Calu3 (cell line): Measurements from ENCODE around the gene PEX6. TPM values are rescaled to one million over a fixed set of nuclear protein-coding genes. Genes with fewer than 3 reads are reported as not detected.
A peak's percentile ranks its signal among the peaks of the same experiment; 100 is the strongest.

Experiments used
- BruUV-seq: library from RNA; stranded (reverse); fragments of 400-500 nt; replicated peaks from 2 replicates; lab custom pipeline; 2021; lab: Mats Ljungman, UMichigan
- CTCF ChIA-PET: fragments of 300-600 bp; sonication (Branson Sonifier 250); formaldehyde crosslinking; loops from one replicate; lab custom pipeline; 2022; ENCODE audit warnings: antibody characterized with exemption; lab: Charles Lee
- DNase-seq: peaks from one replicate; pipeline ENCODE4 v3.0.0; 2022
- H3K27ac Mint-ChIP-seq: one replicate; pipeline ENCODE4 v1.8.0; 2022; ENCODE audit warnings: mixed read lengths; ENCODE audit not compliant: unreplicated experiment
- H3K27me3 Mint-ChIP-seq: one replicate; pipeline ENCODE4 v1.8.0; 2022; ENCODE audit warnings: mixed read lengths; ENCODE audit not compliant: unreplicated experiment
- H3K36me3 Mint-ChIP-seq: one replicate; pipeline ENCODE4 v1.8.0; 2022; ENCODE audit warnings: mild to moderate bottlenecking, moderate library complexity, mixed read lengths; ENCODE audit not compliant: insufficient read depth, unreplicated experiment
- H3K4me1 Mint-ChIP-seq: one replicate; pipeline ENCODE4 v1.8.0; 2022; ENCODE audit warnings: mild to moderate bottlenecking, low read depth, mixed read lengths; ENCODE audit not compliant: unreplicated experiment
- H3K4me3 Mint-ChIP-seq: one replicate; pipeline ENCODE4 v1.8.0; 2022; ENCODE audit warnings: mild to moderate bottlenecking, low read depth, moderate library complexity, mixed read lengths; ENCODE audit not compliant: unreplicated experiment
- H3K9me3 Mint-ChIP-seq: one replicate; pipeline ENCODE4 v1.8.0; 2022; ENCODE audit warnings: low read depth, mixed read lengths; ENCODE audit not compliant: unreplicated experiment
- CTCF ChIP-seq: fragments of 200-600 bp; IDR thresholded peaks from one replicate; pipeline ENCODE4 v1.8.0; 2022; ENCODE audit warnings: antibody characterized with exemption; ENCODE audit not compliant: unreplicated experiment
- intact Hi-C: fragments of 100-400 bp; cut with micrococcal nuclease; formaldehyde crosslinking; loops from one replicate; pipeline ENCODE4 v1.10.0; 2022; ENCODE audit not compliant: unreplicated experiment
- total RNA-seq: library from RNA; stranded (reverse); gene quantifications from 2 replicates; pipeline ENCODE4 v1.2.3, GENCODE V29; 2022

Gene PEX6
- total RNA-seq, 1 experiment from 2014 or later: 27.8 TPM

DNA sequence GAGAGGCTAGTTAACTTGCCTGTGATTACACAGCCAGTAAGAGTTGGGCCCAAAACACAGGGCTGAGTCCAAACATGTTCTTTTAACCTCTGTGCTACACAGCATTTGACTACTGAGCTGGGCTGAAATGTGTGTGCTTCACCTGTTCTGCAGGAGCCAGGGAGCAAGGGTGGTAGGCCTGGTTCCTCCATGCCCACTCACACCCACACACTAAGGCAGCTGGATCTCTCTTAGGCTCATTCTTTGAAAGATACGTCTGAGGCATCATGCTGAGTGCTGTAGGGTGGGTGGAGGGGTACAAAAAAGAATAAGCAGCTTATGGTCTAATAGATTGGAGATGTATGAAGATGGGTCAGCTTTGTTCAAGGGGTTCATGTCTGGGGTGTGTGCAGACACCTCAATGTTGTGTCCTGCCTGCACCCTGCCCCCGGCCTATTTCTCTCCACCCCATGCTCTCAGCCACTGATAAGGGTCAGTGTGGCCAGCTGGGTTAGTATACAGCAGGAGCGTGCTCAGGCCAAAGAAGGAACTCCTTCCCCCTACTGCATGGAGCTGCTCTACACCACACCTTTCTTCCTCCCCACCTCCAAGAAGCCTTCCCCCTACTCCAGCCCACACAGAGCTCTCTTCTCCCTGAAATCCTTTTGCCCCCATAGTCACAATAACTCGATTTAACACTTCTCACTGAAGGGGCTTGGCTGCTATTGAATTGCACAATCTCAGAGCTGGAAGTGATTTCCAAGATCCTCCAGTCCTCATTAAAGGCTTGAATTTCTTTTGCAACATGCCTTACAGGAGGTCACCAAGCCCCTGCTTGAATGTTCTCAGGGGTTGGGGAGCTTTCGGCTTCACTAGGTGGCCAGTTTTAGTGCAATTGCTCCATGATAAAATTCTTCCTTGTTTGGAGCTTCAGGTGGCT lies 8.8 kb upstream of the PEX6 start:
- no peak overlapping the region for H3K4me3 Mint-ChIP-seq
- no peaks in the 10 kb centered on the region for H3K9me3 Mint-ChIP-seq
- H3K27me3 Mint-ChIP-seq: no peaks in the 10 kb centered on the region
- peaks cover 33% of the 10 kb centered on the region for H3K36me3 Mint-ChIP-seq
- H3K4me1 Mint-ChIP-seq: peaks cover 36% of the 10 kb centered on the region
- intact Hi-C loops: no loop called here
- H3K27ac Mint-ChIP-seq: no peak overlapping the region
- CTCF ChIA-PET: interaction anchor here (0.6 to 0.9 kb wide), 2 partner anchors 26 to 77 kb away, joined by 3 read pairs; partner anchors contain the start of genes KLHDC3 and MEA1
- BruUV-seq: no TSS peak
- no peak for TF ChIP-seq CTCF
- DNase-seq: no peak

DNA sequence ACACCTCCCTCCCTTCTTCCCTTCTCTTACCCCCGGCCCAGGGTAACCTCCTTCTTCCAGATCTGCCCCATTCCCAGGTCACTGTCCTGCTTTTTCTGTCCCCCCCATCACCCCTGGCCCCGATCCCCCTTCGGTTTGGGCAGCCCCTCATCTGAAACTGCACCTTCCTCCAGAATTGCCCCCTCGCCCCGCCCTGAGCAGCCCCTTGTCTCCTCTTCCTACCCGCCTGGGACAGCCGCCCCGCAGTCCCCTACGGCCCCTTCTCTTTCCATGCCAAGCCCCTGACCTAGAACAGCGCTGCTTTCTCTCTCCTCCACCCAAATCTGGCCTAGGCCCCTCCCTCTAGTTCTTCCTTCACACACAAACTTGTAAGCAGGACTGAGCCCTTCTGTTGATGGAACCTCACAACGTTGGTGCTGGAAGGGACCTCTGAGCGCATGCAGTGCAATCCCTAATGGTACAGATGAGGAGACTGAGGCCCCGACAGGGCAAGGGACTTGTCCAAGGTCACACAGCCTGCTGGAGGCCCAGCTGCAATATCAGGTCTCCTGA lies 6.0 kb upstream of the PEX6 start:
- intact Hi-C loops: loop anchor here (5.0 kb wide), 1 partner anchor 83 kb away; no protein-coding TSS in a partner anchor
- no peak for TF ChIP-seq CTCF
- no TSS peak for BruUV-seq

DNA sequence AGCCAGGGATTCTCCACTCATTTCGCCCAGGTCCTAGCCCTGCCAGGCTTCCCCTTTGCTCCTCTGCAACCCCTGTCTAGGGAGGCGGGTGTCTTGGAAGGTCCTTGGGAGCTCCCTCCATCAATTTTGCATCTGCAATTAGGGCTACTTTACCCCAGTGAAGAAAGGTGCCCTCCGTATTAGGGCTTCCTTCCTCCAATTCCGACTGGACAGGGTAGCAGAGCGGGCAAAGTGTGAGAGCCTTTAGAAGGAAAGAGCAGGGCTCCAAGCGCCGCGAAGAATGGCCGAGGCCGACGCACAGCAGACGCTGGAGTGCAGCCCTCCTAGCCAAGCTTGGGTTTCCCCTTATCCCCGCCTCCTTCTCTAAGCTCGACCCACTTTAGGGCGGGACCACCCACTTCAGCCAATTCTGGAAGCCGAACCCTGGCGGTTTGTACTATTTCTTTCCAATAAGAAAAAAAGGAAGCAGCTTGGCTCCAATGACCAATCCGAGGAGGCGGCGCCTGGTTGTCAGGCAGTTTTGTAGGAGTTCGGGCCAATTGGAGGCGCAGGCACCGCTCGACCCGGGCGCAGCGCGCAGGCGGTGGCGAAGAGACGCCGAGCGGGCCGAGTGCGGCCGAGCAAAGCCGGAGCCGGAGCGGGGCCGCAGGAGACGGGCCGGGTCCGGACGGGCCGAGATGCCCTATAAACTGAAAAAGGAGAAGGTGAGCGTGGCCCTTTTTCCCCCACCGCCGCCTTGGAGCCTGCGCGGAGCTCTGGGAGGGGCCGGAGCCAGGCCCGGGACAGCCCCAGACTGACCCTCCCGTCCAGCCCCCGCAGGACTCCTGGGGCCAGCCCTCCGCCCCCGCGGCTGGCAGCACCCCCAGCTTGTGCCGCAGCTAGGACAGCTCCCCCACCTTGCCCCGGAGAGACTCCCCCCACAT lies 5.3 kb upstream of the PEX6 start, which contains the start of gene PPP2R5D:
PPP2R5D (plus strand) TSS at position 570 of the 923 bp plus-strand sequence; CDS start at position 678, 108 bp downstream.
- TF ChIP-seq CTCF: no peak
- CTCF ChIA-PET: interaction anchor here (0.6 to 1.5 kb wide), 16 partner anchors 10 to 695 kb away, joined by 3 to 6 read pairs (median 4); partner anchors contain the start of genes CNPY3, CUL7 and GNMT
- BruUV-seq: TSS peak; percentile 45
- Mint-ChIP-seq H3K27me3 (no peaks in the 10 kb centered on the region), H3K27ac (peak within 1 kb of the TSS; percentile 24), H3K4me3 (peak within 1 kb of the TSS; percentile 84), H3K4me1 (peaks cover 43% of the 10 kb centered on the region), H3K36me3 (peaks cover 26% of the 10 kb centered on the region), H3K9me3 (no peaks in the 10 kb centered on the region)
- intact Hi-C loops: loop anchor here (5.0 kb wide), 1 partner anchor 82 kb away; no protein-coding TSS in a partner anchor
- peak; percentile 99 for DNase-seq

More for the DNA sequence above, 6.0 kb upstream of the PEX6 start:
- no peaks in the 10 kb centered on the region for H3K9me3 Mint-ChIP-seq
- no peaks in the 10 kb centered on the region for H3K27me3 Mint-ChIP-seq
- peaks cover 36% of the 10 kb centered on the region for H3K4me1 Mint-ChIP-seq
- peak overlapping the region; percentile 24 for H3K27ac Mint-ChIP-seq
- H3K36me3 Mint-ChIP-seq: peaks cover 23% of the 10 kb centered on the region
- CTCF ChIA-PET: interaction anchor here (0.9 to 1.5 kb wide), 6 partner anchors 11 to 189 kb away, joined by 3 to 5 read pairs (median 4); partner anchors contain the start of gene CNPY3
- peak; percentile 19 for DNase-seq
- H3K4me3 Mint-ChIP-seq: peak overlapping the region; percentile 84
